ENCODE results near the gene PHACTR1. TPM values are rescaled to one million over a fixed set of nuclear protein-coding genes. Genes with fewer than 3 reads are reported as not detected.

PHACTR1 gene
- total RNA-seq, 1 donor from 2014 or later = 85.9 TPM

GRCh38 chr6:12873691-12874090 lies 157.1 kb downstream of the PHACTR1 start:
- Histone ChIP-seq H3K4me1 (no peaks in the 10 kb centered on the region), H3K36me3 (no peaks in the 10 kb centered on the region), H3K4me3 (no peak overlapping the region), H3K27me3 (ENCODE audit: low read depth) (peaks cover 36% of the 10 kb centered on the region), H3K27ac (replicated peaks) (no peak overlapping the region), H3K9me3 (replicated peaks) (no peaks in the 10 kb centered on the region)
- intact Hi-C loops (cut with micrococcal nuclease) = no loop called here
- TF ChIP-seq CTCF (IDR thresholded peaks at IDR 0.05; ENCODE audit: borderline replicate concordance) = no peak
- no peak for DNase-seq

GRCh38 chr6:12875051-12875450 lies 158.5 kb downstream of the PHACTR1 start:
- no peak for DNase-seq
- Histone ChIP-seq H3K36me3 (no peaks in the 10 kb centered on the region), H3K9me3 (replicated peaks) (no peaks in the 10 kb centered on the region), H3K27ac (replicated peaks) (no peak overlapping the region), H3K4me3 (no peak overlapping the region), H3K4me1 (no peaks in the 10 kb centered on the region), H3K27me3 (ENCODE audit: low read depth) (peaks cover 33% of the 10 kb centered on the region)
- intact Hi-C loops (cut with micrococcal nuclease) = no loop called here
- TF ChIP-seq CTCF (IDR thresholded peaks at IDR 0.05; ENCODE audit: borderline replicate concordance) = no peak

- H3K27me3 ChIP-seq (ENCODE audit: low read depth) = peaks cover 40% of the 10 kb centered on the region
- TF ChIP-seq CTCF (IDR thresholded peaks at IDR 0.05; ENCODE audit: borderline replicate concordance) = no peak
- intact Hi-C loops (cut with micrococcal nuclease) = no loop called here
- no peak overlapping the region for H3K4me3 ChIP-seq
- H3K9me3 ChIP-seq (replicated peaks) = no peaks in the 10 kb centered on the region
- no peaks in the 10 kb centered on the region for H3K36me3 ChIP-seq
- no peak for DNase-seq
- no peak overlapping the region for H3K27ac ChIP-seq (replicated peaks)
- no peaks in the 10 kb centered on the region for H3K4me1 ChIP-seq
Observed at GRCh38 chr6:12878741-12879140, 162.2 kb downstream of the PHACTR1 start.

GRCh38 chr6:12882761-12883290 lies 166.3 kb downstream of the PHACTR1 start:
- peaks cover 9% of the 10 kb centered on the region for H3K4me1 ChIP-seq
- H3K36me3 ChIP-seq = no peaks in the 10 kb centered on the region
- TF ChIP-seq CTCF (IDR thresholded peaks at IDR 0.05; ENCODE audit: borderline replicate concordance) = no peak
- DNase-seq = no peak
- no peak overlapping the region for H3K27ac ChIP-seq (replicated peaks)
- intact Hi-C loops (cut with micrococcal nuclease) = no loop called here
- H3K4me3 ChIP-seq = no peak overlapping the region
- peaks cover 44% of the 10 kb centered on the region for H3K27me3 ChIP-seq (ENCODE audit: low read depth)
- no peaks in the 10 kb centered on the region for H3K9me3 ChIP-seq (replicated peaks)

- Histone ChIP-seq H3K9me3 (replicated peaks) (no peaks in the 10 kb centered on the region), H3K4me3 (no peak overlapping the region), H3K27me3 (ENCODE audit: low read depth) (peaks cover 34% of the 10 kb centered on the region), H3K4me1 (peaks cover 9% of the 10 kb centered on the region), H3K36me3 (no peaks in the 10 kb centered on the region), H3K27ac (replicated peaks) (no peak overlapping the region)
- no peak for DNase-seq
- TF ChIP-seq CTCF (IDR thresholded peaks at IDR 0.05; ENCODE audit: borderline replicate concordance) = no peak
- intact Hi-C loops (cut with micrococcal nuclease) = no loop called here
Observed at GRCh38 chr6:12884983-12885382, 168.4 kb downstream of the PHACTR1 start.

All from left ventricle myocardium inferior (tissue), 1 donor.